HG03280 (cell line): Measurements from ENCODE around the gene MOB3A.

ENCODE experiments used
- ATAC-seq: cut with Tn5 transposase; IDR thresholded peaks from one replicate; pipeline ENCODE4 v1.9.1; 2021; ENCODE audit warnings: mild to moderate bottlenecking, moderate library complexity; ENCODE audit not compliant: unreplicated experiment

MOB3A gene

GRCh38 chr19:2047449-2048103 lies 48.5 kb downstream of the MOB3A start:
- no peak for ATAC-seq

GRCh38 chr19:2047076-2047448 lies 49.1 kb downstream of the MOB3A start:
- no peak for ATAC-seq

GRCh38 chr19:2046046-2046907 lies 49.8 kb downstream of the MOB3A start:
- ATAC-seq, result no peak

DNA sequence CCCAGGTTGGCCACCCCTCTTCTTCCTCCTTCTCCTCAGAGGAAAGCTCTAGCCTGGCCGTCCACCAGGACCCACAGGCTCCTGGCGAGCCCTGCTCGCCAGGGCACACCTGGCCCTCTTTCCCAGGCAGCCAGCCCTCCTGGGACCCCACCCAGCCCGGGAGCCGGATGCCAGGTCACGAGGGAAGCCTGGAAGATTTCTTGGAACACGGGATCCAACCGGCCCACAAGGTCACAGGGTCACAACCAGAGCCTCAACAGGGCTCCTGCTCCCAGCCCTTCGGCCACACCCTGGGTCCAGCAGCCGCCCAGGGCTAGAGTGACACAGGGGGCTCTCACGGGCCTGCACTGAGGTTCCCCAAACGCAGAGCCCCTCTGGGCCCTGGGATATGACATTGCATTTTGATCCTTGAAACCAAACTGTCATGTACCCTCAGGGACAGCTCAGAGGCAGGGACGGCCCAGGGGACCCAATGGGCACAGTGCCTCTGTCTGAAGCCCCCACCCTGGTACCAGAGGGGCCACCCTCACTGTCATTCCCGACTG lies 50.6 kb downstream of the MOB3A start:
- no peak for ATAC-seq

- no peak for ATAC-seq
Observed at GRCh38 chr19:2044709-2045500, 51.2 kb downstream of the MOB3A start.

DNA sequence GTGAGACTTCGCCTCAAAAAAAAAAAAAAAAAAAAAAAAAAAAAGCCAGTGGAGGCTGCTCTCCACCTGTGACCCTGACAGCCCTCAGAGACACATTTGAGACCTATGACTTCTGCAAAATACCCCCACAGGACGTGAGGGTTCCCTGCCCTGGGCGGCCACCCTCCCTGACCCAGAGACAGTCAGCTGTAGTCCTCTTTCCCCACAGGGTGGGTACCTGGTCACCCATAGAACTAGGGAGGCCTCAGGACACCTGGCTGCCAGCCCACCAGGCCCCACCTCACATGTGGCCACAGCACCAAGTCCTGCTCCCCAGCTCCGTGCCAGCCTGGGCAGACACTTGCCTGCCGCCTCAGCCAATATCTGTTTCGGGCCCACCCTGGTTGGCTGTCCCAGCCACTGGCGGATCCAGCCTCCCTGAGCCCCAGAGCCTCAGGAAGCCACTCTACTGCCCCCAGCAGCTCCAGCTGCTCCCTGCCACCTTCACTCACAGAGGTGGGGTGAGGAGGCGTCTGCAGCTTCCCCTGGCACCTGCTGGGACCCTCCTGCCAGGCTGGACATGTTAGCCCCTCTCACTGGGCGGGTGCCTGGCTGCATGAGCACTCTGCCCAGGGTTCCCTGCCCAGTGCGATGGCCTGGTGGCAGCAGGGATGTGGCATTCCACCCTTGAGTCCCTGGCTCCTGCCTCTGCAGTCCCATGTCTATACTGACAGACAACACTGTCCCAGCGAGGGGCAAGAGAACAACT lies 52.0 kb downstream of the MOB3A start:
- no peak for ATAC-seq

DNA sequence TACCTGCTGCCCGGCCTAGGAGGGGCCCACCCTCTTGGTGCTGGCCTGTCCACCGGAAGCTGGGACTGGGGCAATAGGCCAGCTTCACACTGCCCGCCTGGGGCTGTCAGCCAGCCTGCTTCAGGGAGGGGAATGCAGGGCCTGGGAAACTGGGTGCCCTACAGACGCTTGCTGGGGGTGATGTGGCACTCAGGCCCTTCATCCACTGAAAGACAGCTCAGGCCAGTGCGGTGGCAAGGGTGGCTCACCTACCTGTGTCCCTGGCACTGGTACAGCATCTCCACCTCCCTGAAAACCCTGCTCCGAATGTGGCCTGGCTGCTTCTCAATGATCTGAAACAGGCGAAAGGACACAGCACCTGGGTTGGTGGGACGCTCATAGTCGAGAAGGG lies 52.9 kb downstream of the MOB3A start:
- ATAC-seq, result no peak

DNA sequence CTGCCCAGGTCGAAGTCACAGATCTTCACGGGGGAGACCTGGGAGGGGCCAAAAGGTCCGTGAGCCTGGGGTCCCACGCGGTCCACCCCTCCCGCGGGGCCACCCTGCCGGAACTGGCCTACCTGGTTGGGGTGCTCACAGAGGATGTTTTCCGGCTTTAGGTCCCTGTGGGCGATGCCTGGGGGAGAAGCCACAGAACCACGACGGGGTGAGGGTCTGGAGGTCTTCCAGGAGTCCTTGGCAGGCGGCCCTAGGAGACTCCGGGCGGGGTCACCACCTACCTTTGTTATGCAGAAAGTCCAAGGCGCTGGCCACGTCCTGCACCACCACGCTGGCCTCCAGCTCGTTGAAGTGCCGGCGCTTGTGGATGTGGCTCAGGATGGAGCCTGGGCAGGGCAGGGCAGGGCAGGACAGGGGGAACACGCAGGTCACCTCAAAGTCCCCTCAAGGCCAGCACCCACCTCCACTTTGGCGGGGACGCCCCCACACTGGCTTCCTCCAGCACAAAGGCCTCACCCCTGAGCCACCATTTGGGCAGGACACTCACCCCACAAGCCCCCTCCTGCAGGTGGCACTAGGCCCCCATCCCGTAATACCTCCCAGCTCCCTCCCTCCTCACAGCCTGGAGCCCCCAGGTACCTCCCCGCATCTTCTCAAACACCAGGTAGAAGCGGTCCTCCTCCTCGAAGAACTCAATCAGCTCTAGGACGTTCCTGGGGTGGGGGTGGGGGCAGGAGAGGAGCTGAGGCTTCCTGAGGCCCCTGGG lies 53.5 kb downstream of the MOB3A start:
- no peak for ATAC-seq

GRCh38 chr19:2041683-2042484 lies 54.2 kb downstream of the MOB3A start:
- peak; percentile 70 for ATAC-seq

DNA sequence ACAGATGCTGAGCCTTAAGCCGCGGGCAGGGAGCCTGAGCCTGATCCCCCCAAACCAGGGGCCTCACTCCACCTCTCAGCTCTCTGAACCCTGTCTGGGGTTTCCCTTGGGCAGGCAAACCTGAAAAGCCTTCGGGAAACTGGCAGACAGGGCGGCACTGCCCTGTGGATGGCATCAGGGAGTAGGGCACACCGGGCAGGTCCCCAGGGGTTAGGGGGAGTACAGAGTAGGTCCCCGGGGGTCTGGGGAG lies 54.8 kb downstream of the MOB3A start:
- ATAC-seq, result no peak

DNA sequence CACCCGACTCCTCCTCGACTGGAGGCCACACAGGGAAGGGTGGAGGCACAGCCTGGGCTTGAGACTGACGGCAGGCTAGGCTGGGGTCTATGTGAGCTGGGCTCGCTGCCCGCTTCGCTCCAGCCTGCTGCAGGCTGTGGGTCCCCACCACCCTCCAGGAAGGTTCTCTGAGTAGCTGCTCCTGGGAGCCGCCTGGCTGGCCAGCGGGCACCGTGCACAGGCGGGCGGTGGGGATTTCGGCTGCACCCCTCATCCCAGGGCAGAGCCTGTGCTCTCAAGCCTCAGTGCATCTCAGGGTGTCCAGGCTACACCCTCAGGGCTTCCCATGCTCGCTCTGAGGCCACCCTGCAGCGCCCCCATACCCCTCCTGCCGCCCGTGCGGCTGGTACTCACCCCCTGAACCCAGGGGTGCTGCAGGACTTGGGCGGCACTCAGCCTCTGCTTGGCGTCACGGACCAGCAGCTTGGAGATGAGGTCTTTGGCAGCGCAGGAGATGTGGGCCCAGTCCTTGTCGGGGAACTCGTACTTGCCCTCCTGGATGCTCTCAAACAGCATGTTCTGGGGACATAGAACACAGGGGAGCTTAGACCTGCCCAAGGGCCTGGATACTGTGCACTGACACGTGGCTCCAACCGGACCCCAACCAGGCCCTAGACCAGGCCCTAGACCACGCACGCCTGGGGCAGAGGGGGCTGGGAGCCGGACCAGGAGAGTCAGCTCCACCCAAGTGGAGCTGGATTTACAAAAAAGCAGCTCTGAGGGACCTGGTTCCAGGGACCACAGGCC lies 55.3 kb downstream of the MOB3A start:
- ATAC-seq, result no peak

DNA sequence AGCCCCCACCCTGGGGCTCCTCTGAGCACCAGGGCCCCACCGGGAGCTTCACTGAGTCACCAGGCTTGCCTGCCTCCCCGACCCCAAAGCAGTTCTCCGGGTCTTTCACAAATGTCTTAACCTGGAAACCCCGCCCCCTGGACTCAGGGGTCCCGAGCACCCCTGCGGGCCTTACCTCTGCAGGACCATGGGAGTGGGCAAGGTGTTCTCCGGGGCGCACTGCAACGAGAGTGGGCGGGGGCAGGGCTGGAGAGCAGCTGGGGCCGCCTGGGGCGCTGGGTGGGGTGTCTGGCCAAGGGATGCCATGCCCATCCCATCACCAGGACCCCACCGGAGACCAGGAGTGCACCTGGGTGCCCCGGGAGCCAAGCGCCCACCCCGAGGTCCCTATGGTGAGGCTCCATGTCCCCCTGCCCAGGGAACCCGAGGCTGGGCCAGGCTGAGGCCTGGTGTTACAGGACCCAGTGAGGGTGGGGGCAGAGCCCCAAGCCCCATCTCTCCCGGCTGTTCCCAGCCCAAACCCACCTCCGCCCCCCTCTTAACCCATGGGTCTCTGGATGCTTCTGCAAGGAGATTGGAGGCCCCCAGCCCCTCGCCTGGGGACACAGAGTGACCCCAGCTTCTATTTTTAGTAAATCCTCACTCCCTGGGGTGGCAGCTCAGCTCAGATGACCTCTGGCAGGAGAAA lies 56.0 kb downstream of the MOB3A start:
- ATAC-seq, result no peak

- no peak for ATAC-seq
Observed at GRCh38 chr19:2039089-2039958, 56.8 kb downstream of the MOB3A start.

DNA sequence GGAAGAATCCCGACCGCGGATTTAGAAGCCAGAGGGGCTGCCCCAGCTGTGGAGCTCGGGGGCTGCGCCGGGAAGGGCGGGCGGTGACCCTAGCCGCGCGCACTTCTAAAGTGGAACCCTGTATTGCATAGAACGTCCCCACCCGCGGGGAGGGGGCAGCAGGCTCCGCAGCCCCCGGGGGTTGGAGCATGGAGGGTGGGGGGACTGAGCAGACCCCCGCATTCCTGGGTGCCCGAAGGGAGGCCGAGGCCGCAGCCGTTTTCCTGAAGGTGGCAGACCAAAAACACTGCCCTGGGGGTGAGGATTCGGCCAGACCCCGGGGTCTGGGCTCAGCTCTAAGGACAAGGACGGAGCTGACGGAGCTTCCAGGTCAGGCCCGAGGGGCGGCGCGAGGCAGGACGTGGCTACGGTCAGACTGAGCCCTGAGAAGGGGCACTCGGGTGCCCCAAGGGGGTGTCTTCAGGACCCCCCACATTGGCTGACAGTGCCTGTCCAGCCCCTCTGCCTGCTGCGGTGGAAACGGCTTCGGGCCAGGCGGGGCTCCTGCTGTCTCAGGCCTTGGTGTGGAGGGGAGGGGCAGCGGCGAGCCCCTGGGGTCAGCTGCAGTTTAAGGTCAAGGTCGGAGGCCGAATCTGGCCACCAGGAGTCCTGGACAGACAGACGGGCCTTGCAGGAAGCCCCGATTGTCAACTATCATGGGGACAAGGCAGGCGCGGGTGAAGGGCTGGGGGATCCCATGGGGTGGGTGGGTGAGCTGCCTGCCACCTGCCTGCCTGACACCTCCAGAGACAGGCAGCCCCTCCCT lies 57.6 kb downstream of the MOB3A start:
- ATAC-seq, result no peak

DNA sequence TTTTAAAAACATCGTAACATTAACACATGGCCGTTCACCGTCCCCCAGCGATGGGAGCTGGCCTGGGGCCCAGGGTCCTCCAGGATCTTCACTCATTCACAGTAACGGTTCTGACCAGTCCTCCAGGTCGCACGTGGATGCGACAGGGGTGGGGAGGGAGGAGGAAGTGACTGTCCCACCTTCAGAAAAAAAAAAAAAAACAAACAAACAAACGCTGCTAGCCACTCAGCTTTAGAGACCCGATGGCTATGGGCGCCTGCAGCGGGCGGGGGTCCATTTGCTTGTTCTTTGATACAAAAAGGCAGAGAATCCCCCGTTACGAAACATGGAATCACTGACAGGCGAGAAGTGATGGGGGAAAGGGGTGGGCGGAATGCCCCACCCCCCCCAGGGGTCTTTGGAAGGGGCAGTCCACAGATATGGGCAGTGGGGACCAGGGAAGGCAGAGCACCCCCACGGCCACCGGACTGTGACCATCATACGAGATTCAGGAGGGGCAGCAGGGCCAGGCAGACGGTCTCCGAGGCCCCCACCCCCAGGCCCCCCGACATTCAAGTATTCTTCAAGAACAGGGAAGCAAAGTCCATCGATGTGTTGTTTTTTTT lies 58.4 kb downstream of the MOB3A start:
- no peak for ATAC-seq

GRCh38 chr19:2036424-2036823 lies 59.7 kb downstream of the MOB3A start:
- no peak for ATAC-seq
